GM18520 (cell line): ENCODE data around the gene TLCD5.
A peak's percentile ranks its signal among the peaks of the same experiment; 100 is the strongest.

Experiments
- ATAC-seq: cut with Tn5 transposase; IDR thresholded peaks from one replicate; pipeline ENCODE4 v1.9.1; 2021; ENCODE audit not compliant: unreplicated experiment

The TLCD5 gene

GRCh38 chr11:120307476-120307875 lies 17.6 kb upstream of the TLCD5 start:
- no peak for ATAC-seq

- ATAC-seq: no peak
These were observed 17.0 kb upstream of the TLCD5 start for GRCh38 chr11:120308081-120308480.

GRCh38 chr11:120310870-120311269 lies 14.2 kb upstream of the TLCD5 start:
- no peak for ATAC-seq

- ATAC-seq: no peak
These were observed 10.2 kb upstream of the TLCD5 start for GRCh38 chr11:120314861-120315260.

- ATAC-seq: no peak
These were observed 8.0 kb upstream of the TLCD5 start for GRCh38 chr11:120316880-120317688.

GRCh38 chr11:120317689-120318480 lies 7.2 kb upstream of the TLCD5 start:
- no peak for ATAC-seq

- no peak for ATAC-seq
These were observed 6.2 kb upstream of the TLCD5 start for GRCh38 chr11:120318906-120319305.

GRCh38 chr11:120326228-120326627 lies 1.1 kb downstream of the TLCD5 start:
- ATAC-seq: no peak

GRCh38 chr11:120326845-120327281 lies 1.8 kb downstream of the TLCD5 start:
- ATAC-seq: no peak

GRCh38 chr11:120327311-120327710 lies 2.2 kb downstream of the TLCD5 start:
- ATAC-seq: no peak

GRCh38 chr11:120329556-120329955 lies 4.5 kb downstream of the TLCD5 start:
- no peak for ATAC-seq

- ATAC-seq: no peak
These were observed 4.9 kb downstream of the TLCD5 start for GRCh38 chr11:120330045-120330444.

GRCh38 chr11:120331301-120331996 lies 6.3 kb downstream of the TLCD5 start:
- ATAC-seq: no peak

- ATAC-seq: no peak
These were observed 8.0 kb downstream of the TLCD5 start for GRCh38 chr11:120332822-120333716.

GRCh38 chr11:120333801-120334200 lies 8.7 kb downstream of the TLCD5 start:
- ATAC-seq: no peak

- no peak for ATAC-seq
These were observed 9.2 kb downstream of the TLCD5 start for GRCh38 chr11:120334332-120334731.

GRCh38 chr11:120334894-120335462 lies 9.9 kb downstream of the TLCD5 start:
- peak; percentile 28 for ATAC-seq

- ATAC-seq: peak; percentile 2
These were observed 10.4 kb downstream of the TLCD5 start for GRCh38 chr11:120335556-120335907.

- ATAC-seq: peak; percentile 44
These were observed 11.0 kb downstream of the TLCD5 start, which contains the start of gene ARHGEF12 for GRCh38 chr11:120335908-120336640. Gene ARHGEF12 (plus strand): TSS chr11:120336413. CDS start chr11:120337244, 831 bp downstream.
